ENCODE measurements around the gene PLA2G15. TPM values are rescaled to one million over a fixed set of nuclear protein-coding genes. Genes with fewer than 3 reads are reported as not detected.

The PLA2G15 gene
- total and polyA plus RNA-seq, 9 donors = 7.3 to 18.4 (median 9.7) TPM

DNA sequence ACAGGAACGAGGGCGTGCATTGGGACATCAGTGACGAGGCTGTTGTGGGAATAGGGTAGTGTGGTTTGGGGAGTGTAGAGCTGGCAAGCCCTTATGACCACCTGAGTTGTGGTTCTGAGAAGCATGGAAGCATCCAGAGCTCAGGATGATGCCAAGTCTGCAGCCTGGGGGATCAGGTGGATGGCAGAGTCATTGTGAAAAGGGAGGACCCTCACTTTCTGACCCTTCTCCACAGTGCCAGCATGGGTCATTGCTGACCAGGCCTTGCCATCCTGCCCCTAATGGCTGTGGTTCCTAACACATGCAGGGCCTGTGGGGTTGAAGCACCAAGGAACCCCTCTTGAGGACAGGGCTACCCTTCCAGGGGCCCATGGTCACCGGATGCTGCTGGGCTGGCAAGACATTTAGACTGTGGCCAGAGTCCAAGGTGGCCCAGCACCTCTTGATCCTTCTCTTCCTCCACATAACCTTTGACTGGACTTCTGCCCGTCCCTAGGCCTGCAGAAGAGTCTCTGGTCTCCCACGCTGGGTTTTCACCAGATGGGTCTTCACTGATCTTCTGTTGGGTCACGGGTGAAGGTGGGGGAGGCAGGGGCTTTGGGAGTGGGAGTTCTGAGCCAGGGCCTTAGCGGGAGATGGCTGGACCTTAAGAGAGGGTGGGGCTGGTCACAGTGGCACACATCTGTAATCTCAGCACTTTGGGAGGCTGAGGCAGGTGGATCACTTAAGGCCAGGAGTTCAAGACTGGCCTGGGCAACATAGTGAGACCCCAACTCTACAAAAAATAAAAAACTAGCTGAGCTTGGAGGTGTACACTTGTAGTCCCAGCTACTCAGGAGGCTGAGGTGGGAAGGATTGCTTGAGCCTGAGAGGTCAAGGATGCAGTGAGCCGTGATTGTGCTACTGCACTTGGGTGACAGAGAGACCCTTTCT is 2.0 kb upstream of the PLA2G15 start:
- intact Hi-C loops (cut with DNase I) = no loop called here
- DNase-seq = no peak
- no peaks in the 10 kb centered on the region for H3K27me3 ChIP-seq
- no peak overlapping the region for H3K27ac ChIP-seq
- H3K9me3 ChIP-seq = no peaks in the 10 kb centered on the region
- H3K36me3 ChIP-seq = no peaks in the 10 kb centered on the region
- TF ChIP-seq EP300 (IDR thresholded peaks at IDR 0.05) (no peak), POLR2A (IDR thresholded peaks at IDR 0.05) (no peak)
- no peak overlapping the region for H3K4me3 ChIP-seq
- H3K4me1 ChIP-seq (ENCODE audit: insufficient read depth) = peaks cover 11% of the 10 kb centered on the region
- 81 to 87% (median 85%) methylated on average over 9 of the region's 9 CpGs for WGBS, 3 donors

DNA sequence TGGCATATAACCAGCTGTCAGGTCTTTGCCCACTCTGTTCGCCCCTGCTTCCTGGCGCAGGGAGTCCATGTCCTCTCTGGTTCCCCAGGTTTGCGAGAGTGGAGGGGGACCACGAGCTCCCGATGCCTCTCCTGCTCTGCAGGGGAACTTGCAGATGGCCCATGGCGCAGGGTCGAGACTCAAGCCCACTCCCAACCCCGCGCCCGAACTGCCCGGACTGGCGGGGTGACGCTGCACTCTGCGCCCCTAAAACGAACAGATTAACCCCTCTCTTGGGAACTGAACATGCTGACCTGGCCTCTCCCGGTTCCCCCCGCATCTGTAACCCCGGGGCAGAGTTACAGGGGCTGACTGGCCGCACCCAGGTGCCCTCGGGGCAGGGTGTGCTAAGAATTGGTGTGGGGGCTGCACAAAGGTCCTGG is 681 bp upstream of the PLA2G15 start:
- intact Hi-C loops (cut with DNase I) = no loop called here
- Histone ChIP-seq H3K27me3 (no peaks in the 10 kb centered on the region), H3K27ac (no peak overlapping the region), H3K4me3 (peak overlapping the region; percentile 88), H3K9me3 (no peaks in the 10 kb centered on the region), H3K36me3 (no peaks in the 10 kb centered on the region), H3K4me1 (ENCODE audit: insufficient read depth) (peaks cover 11% of the 10 kb centered on the region)
- TF ChIP-seq, protein P1, sequence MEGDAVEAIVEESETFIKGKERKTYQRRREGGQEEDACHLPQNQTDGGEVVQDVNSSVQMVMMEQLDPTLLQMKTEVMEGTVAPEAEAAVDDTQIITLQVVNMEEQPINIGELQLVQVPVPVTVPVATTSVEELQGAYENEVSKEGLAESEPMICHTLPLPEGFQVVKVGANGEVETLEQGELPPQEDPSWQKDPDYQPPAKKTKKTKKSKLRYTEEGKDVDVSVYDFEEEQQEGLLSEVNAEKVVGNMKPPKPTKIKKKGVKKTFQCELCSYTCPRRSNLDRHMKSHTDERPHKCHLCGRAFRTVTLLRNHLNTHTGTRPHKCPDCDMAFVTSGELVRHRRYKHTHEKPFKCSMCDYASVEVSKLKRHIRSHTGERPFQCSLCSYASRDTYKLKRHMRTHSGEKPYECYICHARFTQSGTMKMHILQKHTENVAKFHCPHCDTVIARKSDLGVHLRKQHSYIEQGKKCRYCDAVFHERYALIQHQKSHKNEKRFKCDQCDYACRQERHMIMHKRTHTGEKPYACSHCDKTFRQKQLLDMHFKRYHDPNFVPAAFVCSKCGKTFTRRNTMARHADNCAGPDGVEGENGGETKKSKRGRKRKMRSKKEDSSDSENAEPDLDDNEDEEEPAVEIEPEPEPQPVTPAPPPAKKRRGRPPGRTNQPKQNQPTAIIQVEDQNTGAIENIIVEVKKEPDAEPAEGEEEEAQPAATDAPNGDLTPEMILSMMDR (IDR thresholded peaks at IDR 0.05) = no peak
- no peak for TF ChIP-seq POLR2A (IDR thresholded peaks at IDR 0.05)
- TF ChIP-seq EP300 (IDR thresholded peaks at IDR 0.05) = no peak
- DNase-seq = no peak
- WGBS, 3 donors = 4 to 6% (median 5%) methylated on average over 20 of the region's 20 CpGs

DNA sequence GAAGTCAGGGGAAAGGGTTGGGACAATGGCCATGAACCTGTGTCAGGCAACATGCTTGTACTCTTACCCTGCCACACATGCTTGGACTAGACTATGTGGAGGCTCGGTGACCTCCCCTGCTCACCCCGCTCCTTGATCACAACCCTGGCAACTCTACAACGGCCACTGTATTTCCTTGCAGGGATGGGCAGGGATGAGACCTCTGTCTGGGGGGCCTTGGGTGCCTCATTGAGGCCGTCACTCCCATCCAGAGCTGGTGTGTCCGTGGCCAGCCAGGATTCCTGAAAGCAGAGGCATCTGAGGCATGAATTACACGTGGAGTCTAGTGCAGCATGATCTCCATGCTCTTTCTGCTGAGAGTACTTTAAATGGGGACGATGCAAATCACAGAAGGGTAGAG is 948 bp downstream of the PLA2G15 start:
- no peak for DNase-seq
- intact Hi-C loops (cut with DNase I) = no loop called here
- no peaks in the 10 kb centered on the region for H3K27me3 ChIP-seq
- H3K9me3 ChIP-seq = no peaks in the 10 kb centered on the region
- no peaks in the 10 kb centered on the region for H3K36me3 ChIP-seq
- H3K4me1 ChIP-seq (ENCODE audit: insufficient read depth) = peaks cover 11% of the 10 kb centered on the region
- no peak overlapping the region for H3K27ac ChIP-seq
- 73 to 84% (median 76%) methylated on average over 7 of the region's 7 CpGs for WGBS, 3 donors
- no peak for TF ChIP-seq POLR2A (IDR thresholded peaks at IDR 0.05)
- TF ChIP-seq EP300 (IDR thresholded peaks at IDR 0.05) = no peak
- TF ChIP-seq, protein P1 (IDR thresholded peaks at IDR 0.05) = no peak
- H3K4me3 ChIP-seq = peak overlapping the region; percentile 88

DNA sequence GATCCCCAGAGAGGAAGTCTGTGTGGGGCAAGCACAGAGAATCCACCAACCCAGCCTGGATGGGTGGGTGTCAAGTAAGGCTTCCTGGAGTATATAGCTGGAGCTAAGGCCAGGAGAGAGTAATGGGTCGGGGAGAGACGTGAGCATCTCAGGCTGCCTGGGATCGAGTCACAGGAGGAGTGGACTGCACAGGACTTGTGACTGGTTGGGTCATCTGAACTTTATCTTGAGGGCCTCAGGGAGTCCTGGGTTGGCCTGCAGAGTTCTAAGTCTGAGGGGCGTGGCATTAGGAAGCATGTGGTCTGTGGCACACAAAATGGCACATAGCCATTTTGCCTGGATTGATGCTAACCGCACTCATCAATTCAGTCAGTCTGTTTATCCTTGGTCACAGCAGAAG is 1.5 kb downstream of the PLA2G15 start:
- no peaks in the 10 kb centered on the region for H3K9me3 ChIP-seq
- intact Hi-C loops (cut with DNase I) = no loop called here
- WGBS, 3 donors = 85 to 93% (median 88%) methylated on average over 5 of the region's 5 CpGs
- H3K4me3 ChIP-seq = no peak overlapping the region
- H3K4me1 ChIP-seq (ENCODE audit: insufficient read depth) = peaks cover 11% of the 10 kb centered on the region
- TF ChIP-seq EP300 (IDR thresholded peaks at IDR 0.05) = no peak
- TF ChIP-seq POLR2A (IDR thresholded peaks at IDR 0.05) = no peak
- TF ChIP-seq, protein P1 (IDR thresholded peaks at IDR 0.05) = no peak
- no peaks in the 10 kb centered on the region for H3K27me3 ChIP-seq
- DNase-seq = no peak
- no peaks in the 10 kb centered on the region for H3K36me3 ChIP-seq
- H3K27ac ChIP-seq = no peak overlapping the region

DNA sequence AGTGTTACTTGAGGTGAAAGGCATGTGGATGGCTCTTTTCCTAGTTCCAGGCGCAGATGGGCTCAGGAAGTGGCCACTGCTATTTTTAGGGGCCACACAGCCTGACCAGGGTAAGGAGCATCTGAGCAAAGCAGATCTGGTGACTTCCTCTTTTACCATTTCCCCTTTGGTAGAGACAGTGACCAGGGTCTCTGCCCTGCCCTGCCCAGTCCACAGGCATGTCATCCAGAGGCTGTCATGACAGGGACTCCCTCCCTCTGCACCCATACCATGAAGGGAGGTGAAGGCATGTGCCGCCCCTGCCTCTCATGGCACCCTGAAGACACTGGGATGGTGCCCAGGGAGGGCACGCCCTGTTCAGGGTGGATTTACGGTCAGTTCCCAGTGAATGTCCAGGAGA is 2.2 kb downstream of the PLA2G15 start:
- Histone ChIP-seq H3K36me3 (no peaks in the 10 kb centered on the region), H3K27ac (no peak overlapping the region), H3K4me3 (no peak overlapping the region), H3K27me3 (no peaks in the 10 kb centered on the region), H3K4me1 (ENCODE audit: insufficient read depth) (peaks cover 11% of the 10 kb centered on the region), H3K9me3 (no peaks in the 10 kb centered on the region)
- TF ChIP-seq EP300 (IDR thresholded peaks at IDR 0.05) (no peak), POLR2A (IDR thresholded peaks at IDR 0.05) (no peak)
- TF ChIP-seq, protein P1 (IDR thresholded peaks at IDR 0.05) = no peak
- intact Hi-C loops (cut with DNase I) = no loop called here
- no peak for DNase-seq
- WGBS, 3 donors = 90 to 96% (median 90%) methylated on average over 4 of the region's 4 CpGs
